Measurements from ENCODE around the gene MATK.

GRCh38 chr19:3733549-3734309, 52.5 kb downstream of the MATK start:
- TF ChIP-seq CTCF (IDR thresholded peaks at IDR 0.05) (no peak), EZH2 (IDR thresholded peaks at IDR 0.05; ENCODE audit: borderline replicate concordance, insufficient read depth, low read depth, low read length, poor library complexity, severe bottlenecking) (no peak)

All from B cell (primary cell).